NCI-H69 (cell line): ENCODE results near the gene FREM3.
"Not testable (repeated sequence)": the region's sequence is repeated elsewhere in the genome, so short reads cannot be mapped to it uniquely, and the experiment has no call there.

Source experiments
- DNase-seq: peaks from one replicate; lab custom pipeline; 2025; lab: John Stamatoyannopoulos, UW

The FREM3 gene

DNA sequence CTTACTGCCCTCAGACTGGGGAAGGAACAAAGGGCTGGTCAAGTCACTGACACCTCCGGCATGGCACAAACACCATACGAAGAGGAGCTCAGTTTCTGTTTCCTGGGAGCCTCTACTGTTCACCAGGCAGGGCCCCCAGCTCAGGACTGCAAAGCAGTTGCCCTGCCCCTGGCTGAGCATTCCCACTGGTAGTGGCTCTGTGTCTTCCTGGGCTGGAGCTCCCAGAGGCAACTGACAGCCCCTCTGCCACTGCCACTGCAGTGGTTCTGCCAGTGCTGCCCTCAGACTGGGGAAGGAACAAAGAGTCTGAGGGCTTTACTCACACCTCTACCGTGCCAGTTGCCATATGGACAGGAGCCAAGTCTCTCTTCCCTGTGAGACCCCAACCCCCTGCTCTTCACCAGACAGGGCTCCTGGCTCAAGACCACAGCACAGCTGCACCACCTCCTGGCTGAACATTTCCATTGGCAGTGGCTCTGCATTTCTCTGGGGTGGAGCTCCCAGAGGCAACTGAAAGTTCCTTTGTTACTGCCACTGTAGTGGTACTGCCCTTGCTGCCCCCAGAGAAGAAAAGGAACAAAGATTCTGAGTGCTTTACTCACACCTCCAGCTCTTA lies 119.0 kb downstream of the FREM3 start:
- peak; percentile 31 for DNase-seq

DNA sequence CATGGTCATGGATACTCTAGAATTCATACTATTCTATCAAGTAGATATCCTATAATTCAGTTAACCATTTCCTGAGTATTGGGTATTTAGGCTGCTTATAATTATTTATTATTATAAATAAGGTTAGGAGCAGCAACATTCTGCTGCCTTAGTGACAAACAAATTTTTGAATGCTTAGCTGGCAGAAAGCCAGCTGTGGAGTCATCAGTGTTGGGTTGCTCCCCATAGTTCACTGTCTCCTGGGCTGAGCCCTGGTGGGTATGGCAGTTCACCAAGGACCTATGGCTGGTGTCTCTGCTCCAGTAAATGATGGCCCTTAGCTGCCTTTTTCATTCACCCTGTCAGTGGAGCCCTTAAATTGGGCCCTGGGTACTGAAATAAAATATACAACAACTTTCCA lies 125.1 kb downstream of the FREM3 start:
- DNase-seq, result no peak

GRCh38 chr4:143564472-143564871 lies 136.0 kb downstream of the FREM3 start:
- DNase-seq, result no peak

DNA sequence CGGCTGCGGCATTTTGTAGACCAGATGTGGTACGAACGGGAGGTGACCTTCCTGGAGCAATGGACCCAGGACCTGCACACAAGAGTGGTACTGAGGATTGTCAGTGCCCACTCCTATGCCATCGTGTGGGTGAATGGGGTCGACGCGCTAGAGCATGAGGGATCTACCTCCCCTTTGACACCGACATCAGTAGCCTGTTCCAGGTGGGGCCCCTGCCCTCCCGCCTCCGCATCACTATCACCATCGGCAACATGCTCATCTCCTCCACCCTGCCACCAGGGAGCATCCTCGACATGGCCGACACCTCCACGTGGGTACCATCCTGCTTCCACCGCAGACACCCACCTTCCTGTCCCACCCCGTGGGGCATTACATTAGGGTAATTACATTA lies 140.7 kb downstream of the FREM3 start:
- DNase-seq, result peak; percentile 33

DNA sequence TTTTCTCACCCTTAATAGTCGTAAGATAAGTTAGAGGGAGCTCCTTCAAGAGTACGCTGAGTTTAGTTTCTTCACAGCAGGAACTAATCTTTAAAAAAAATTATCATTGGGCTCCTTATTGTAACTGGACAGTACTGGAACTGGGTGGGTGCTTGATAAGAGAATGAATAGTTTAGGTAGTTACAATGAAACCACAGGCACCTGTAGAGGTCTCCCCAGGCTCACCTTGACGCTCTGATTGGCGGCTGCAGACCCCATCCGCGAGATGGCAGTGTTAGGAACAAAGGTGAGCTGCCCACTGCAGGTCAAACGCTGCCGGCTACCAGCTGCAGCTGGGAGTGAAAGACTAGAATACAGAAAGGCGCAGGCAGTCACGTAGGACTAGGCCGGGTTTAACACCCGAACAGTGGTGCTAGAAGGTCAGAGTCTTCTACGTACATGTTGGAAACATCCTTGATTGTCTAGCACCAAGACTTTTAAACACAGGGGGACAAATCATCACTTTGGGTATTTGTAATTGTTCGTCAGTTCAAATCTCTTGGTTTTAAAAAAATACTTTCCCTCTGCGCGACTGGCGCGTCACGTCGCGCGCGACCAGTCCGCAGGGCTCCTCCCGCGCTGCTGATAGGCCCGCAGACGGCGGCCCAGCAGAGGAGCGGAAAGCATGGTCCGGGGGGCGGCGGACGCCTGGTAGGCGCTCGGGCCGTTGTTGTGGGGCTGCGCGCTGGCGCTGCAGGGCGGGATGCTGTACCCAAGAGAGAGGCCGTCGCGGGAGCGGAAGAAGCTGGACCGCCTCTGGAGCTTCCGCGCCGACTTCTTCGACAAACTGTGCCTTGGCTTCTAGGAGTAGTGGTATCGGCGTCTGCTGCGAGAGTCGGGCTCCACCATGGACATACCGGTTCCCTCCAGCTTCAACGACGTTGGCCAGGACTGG lies 141.4 kb downstream of the FREM3 start:
- DNase-seq, result peak; percentile 86

GRCh38 chr4:143558286-143558685 lies 142.2 kb downstream of the FREM3 start:
- peak; percentile 5 for DNase-seq

DNA sequence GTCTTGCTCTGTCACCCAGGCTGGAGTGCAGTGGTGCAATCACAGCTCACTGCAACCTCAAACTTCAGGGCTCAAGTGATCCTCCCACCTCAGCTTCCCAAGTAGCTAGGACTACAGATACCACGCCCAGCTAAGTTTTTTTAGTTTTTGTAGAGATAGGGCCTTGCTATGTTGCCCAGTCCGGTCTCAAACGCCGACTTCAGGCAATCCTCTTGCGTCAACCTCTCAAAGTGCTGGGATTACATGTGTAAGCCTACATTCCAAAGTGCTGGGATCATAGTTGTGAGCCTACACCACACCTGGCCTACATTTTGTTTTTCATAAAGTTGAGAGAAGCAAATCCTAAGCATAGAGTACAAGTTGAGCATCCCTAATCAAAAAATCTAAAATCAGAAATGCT lies 144.8 kb downstream of the FREM3 start:
- DNase-seq, result no peak

DNA sequence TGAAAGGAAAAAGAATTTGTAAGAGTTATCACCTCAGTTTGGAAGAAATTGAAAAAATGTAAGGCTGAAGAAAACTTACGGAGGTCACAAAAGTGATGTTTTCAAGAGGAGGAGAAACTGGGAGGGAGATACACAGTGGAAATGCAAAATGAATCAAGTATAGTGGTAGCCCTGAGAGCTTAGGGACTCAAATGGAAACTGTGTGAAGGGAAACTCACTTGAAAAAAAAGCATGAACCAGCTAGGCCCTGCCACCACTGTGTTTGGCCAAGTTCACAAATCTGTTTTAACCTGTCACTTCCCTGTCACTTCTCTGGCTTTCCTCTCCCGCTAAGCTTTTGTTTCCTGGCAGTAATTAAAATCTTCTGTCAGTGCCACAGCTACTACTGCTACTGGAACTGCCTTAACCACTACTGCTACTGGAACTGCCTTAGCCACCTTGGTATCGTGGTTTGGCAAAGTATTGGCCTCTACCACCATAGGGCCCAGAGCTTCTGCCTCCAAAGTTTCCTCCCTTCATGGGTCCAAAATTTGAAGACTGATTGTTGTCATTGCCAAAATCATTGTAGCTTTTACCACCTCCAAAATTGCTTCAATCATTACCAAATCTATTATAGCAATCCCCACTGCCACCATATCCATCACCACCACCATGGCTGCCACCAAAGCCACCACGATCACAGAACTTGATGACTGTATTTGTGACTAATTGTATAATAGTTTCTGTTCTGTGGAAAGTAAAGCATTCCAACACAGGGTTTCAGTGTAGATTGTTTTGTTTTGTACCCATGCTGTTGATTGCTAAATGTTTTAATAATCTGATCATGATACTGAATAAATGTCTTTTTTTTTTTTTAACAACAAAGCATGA lies 145.5 kb downstream of the FREM3 start:
- DNase-seq, result no peak

DNA sequence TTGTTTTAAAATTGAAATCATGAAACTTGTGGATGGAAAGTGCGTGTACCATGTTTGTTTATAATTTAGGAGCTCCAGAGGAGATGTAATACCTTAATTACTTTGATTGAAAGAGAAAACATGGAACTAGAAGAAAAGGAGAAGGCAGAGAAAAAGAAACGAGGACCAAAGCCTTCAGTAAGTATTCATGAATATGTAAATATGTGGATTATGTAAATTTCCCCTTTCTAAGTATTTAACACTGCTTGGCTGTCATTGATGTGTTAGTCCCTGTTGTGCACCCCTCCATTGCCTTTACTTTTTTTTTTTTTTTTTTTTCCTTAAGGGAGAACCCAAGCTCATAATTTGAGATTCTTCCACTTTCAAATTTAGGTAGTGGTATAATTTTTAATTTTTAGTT lies 150.5 kb downstream of the FREM3 start:
- DNase-seq, result no peak

DNA sequence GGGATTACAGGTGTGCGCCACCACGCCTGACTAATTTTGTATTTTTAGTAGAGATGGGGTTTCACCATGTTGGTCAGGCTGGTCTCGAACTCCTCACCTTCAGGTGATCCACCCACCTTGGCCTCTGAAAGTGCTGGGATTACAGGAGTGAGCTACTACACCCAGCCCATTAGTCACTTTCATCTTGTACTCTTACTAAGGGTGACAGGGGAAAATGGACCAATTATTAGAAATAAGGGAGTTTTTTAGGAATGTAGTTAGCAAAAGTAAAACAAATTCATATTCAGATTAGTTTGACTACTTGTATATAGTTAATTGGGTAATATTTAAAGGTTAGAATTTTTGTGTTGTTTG lies 160.8 kb downstream of the FREM3 start:
- DNase-seq, result no peak

DNA sequence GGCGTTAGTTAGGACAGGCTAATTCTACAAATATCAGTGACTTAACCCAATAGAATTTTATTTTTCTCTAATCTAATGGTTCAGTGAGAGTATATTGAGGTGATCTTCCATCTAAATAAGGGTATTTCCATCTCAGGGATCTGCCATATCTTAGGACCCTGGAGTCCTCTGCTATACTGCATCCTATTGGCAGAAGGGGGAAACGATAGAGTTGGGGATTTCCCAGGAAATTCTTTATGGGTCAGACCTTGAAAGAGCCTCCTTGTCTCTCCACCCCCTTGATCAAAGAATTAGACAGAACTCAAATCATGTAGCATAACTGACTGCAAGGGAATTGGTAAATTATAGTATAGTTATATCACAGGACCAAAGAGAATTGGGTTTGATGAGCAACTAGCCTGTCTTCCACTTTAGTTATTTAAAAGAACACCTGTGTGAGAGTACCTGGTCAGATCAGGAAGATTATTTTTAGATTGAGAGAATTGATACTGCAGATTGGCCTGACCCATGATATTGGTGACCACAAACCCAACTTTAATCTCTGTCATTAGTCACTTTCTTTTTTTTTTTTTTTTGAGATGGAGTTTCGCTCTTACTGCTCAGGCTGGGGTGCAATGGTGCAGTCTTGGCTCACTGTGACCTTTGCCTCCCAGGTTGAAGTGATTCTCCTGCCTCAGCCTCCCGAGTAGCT lies 161.4 kb downstream of the FREM3 start:
- no peak for DNase-seq

DNA sequence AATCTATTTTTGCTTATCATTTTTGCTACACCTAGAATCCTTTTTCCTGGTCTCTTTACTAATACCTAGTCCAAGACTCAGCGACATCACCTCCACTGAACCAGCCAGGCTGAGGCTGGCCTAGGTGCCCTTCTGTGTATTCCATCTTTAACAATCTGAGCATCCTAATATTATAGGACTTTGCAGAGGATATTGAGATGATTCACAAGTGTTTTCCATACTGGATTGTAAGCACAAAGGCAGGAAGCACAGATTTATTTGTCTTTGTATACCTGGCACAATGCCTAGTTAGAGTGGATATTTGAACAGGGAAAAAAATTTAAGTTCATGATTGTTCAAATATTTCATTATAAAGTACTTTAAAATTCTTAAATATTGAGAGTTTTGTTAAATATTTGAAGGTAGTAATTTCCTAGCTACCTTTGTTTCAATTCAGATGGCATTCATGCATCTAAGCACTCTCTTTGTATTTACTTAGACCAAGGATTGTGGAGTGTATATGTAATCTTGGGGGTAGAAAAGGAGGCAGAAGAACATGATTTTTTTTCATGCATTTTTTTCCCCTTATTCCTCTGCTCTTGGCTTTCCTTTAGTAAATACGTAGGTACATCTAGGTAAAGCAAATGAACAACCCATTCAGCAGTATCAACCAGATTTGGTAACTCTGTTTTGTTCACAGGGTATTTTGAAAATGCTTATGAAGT lies 168.5 kb downstream of the FREM3 start:
- DNase-seq, result peak; percentile 3

- peak; percentile 0 for DNase-seq
Observed at GRCh38 chr4:143531380-143531779, 169.1 kb downstream of the FREM3 start.

DNA sequence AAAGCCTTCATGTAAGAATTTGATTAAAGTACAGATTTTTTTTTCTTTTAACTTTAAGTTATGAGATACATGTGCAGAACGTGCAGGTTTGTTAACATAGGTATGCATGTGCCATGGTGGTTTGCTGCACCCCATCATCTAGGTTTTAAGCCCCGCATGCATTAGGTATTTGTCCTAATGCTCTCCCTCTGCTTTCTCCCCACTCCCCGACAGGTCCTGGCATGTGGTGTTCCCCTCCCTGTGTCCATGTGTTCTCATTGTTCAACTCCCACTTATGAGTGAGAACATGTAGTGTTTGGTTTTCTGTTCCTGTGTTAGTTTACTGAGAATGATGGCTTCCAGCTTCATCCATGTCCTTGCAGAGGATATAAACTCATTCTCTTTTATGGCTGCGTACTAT lies 172.4 kb downstream of the FREM3 start:
- DNase-seq, result not testable (repeated sequence)
